Astrocyte of the hippocampus (primary cell): ENCODE results near the gene OR51T1.

Source experiments
- DNase-seq: peaks from one replicate; pipeline ENCODE4 v3.0.0; 2011; ENCODE audit warnings: low read depth, low spot score

Gene OR51T1

GRCh38 chr11:4926608-4927007, 44.9 kb downstream of the OR51T1 start:
- no peak for DNase-seq
